HG03039 (cell line): ENCODE measurements around the gene ZNF865.
"Not testable (repeated sequence)": the region's sequence is repeated elsewhere in the genome, so short reads cannot be mapped to it uniquely, and the experiment has no call there.

Experiments
- ATAC-seq: cut with Tn5 transposase; IDR thresholded peaks from one replicate; pipeline ENCODE4 v1.9.1; 2021; ENCODE audit warnings: mild to moderate bottlenecking, moderate library complexity; ENCODE audit not compliant: unreplicated experiment

The ZNF865 gene

GRCh38 chr19:55605637-55606470 is at the start of gene ZNF865:
Gene ZNF865 (plus strand): TSS chr19:55605647. CDS start chr19:55613619, 7,972 bp downstream.
- peak; percentile 12 for ATAC-seq

- no peak for ATAC-seq
These were observed 45.8 kb upstream of the ZNF865 start for GRCh38 chr19:55559684-55560083.

GRCh38 chr19:55563261-55563690 is 42.2 kb upstream of the ZNF865 start:
- no peak for ATAC-seq

- ATAC-seq, result no peak
These were observed 38.6 kb upstream of the ZNF865 start for GRCh38 chr19:55566823-55567222.

GRCh38 chr19:55567708-55568328 is 37.6 kb upstream of the ZNF865 start:
- ATAC-seq, result no peak

- not testable (repeated sequence) for ATAC-seq
These were observed 36.0 kb upstream of the ZNF865 start for GRCh38 chr19:55569477-55569876.

DNA sequence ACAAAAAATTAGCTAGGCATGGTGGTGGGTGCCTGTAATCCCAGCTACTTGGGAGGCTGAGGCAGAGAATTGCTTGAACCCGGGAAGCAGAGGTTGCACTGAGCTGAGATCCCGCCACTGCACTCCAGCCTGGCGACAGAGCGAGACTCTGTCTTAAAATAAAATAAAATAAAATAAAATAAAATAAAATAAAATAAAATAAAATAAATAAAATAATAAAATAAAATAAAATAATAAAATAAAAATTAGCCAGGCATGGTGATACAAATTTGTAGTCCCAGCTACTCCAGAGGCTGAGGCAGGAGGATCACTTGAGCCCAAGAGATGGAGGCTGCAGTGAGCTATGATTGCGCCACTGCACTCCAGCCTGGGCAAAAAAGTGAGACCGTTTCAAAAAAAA is 31.5 kb upstream of the ZNF865 start:
- ATAC-seq, result not testable (repeated sequence)

DNA sequence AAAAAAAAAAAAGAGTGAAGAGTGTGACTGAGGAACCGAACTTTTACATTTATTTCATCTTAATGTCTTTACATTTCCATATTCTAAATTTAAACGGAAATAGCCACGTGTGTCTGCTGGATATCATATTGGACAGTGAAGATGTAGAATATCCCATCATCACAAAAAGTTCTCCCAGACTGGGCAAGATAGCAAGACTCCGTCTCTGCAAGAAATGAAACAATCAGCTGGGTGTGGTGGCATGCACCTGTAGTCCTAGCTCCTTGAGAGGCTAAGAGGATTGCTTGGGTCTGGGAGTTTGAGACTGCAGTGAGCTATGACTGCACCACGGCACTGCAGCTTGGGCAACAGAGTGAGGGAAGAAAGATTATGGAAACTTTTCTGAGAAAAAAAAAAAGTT is 28.7 kb upstream of the ZNF865 start:
- no peak for ATAC-seq

DNA sequence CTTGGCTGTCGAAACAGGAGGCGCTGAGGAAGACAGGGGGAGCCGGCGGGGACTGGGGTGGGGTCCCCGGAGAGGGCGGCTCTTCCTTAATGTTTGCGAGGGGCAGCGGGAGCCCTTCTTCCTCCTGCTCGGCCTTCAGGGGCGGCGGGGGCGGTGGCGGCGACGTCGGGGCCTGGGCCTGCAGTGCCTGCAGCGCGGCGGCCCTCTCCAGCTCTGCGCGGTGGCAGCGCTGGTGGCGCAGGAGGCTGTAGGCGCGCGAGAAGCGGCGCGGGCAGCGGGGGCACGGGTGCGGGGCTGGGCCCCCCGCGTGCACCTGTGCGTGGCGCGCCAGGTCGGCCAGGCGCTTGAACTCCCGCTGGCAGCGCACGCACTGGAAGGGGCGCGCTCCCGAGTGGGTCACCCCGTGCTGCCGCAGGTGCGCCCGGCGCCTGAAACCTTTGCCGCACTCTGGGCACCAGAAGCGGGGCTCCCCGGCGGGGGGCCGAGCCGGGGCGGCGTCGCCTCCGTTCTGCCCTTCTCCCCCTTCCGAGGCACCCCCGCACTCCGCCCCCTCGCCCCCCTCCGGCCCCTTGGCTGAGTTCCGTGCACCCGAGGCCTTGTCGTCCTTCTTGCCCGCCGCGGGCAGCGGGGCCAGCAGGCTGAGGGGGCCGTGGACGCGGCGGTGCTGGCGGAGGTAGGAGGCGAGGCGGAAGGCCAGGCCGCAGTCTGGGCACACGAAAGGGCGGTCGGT is 27.3 kb upstream of the ZNF865 start:
- ATAC-seq, result no peak

DNA sequence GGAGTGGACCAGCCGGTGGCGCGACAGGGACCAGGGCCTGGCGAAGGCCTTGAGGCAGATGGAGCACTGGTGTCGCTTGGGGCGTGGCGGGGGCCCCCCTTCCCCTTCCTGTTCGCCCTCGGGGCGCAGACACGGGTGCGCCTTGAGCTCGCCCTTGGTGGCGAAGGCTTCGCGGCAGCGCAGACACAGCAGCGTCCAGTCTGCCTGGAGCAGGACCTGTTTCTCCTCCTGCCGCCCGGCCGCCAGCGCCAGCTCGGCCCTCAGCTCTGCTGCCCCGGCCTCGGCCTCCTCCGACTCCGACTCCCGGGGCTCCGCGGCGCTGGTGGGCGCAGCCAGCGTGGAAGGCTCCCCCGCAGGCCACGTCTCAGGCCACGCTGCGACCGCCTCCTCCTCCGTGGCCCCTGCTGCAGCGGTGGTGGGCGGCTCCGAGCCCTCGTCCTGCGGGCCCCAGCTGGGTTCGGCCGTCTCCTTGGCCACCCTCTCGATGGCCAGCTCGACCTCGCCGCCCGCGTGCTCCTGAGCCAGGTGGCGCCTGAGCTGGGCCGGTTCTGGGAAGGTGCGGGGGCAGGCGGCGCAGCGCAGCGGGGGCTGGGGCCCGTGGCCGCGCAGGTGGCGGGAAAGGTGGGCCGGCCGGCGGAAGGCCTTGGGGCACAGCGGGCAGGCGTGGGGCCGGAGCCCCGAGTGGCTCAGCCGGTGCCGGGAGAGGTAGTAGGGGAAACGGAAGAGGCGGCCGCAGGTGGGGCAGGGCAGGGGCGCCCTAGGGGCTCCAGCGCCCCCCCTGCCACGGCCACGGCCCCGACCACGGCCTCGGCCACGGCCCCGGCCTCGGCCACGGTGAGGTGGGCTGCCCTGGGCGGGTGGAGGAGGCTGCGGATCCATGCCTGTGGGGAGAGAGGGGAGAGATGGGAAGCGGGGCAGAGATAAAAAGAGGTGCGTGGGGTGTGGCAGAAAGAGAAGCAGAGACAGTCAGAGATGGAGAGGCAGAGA is 26.4 kb upstream of the ZNF865 start:
- ATAC-seq, result no peak

GRCh38 chr19:55579766-55580621 is 25.5 kb upstream of the ZNF865 start:
- ATAC-seq, result no peak

DNA sequence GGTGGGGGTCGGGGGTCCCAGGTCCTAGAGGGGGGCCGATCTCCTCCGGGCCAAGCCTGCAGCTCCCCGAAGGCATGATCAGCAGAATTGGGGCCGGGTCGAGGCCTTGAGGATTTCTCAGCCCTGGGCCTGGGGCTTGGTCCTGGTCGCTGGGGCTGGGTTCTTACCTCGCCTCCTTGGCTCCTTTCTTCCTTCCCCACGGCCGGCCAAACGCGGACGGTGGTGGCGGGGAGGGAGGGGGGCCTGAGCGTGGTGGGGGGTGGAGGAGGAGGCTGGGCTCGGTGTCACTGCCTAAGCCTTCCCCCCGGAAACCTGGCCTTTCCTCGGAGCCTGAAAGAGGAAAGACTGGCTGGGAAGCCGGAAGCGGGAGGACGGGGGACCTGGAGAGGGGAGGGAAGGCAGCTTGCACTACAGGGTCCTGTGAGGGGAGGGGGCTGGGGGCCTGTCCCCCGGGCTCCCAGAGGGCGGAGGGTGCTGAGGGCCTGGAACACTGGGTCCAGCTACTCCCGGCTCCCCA is 24.8 kb upstream of the ZNF865 start, which contains the start of gene ZNF579:
Gene ZNF579, minus strand, starts transcription at position 221 of the 517 bp plus-strand sequence. CDS start 1,209 bp downstream, outside the sequence.
- ATAC-seq, result peak; percentile 49

- ATAC-seq, result no peak
These were observed 24.2 kb upstream of the ZNF865 start for GRCh38 chr19:55581145-55581822.

- ATAC-seq, result no peak
These were observed 23.6 kb upstream of the ZNF865 start for GRCh38 chr19:55581823-55582223.

DNA sequence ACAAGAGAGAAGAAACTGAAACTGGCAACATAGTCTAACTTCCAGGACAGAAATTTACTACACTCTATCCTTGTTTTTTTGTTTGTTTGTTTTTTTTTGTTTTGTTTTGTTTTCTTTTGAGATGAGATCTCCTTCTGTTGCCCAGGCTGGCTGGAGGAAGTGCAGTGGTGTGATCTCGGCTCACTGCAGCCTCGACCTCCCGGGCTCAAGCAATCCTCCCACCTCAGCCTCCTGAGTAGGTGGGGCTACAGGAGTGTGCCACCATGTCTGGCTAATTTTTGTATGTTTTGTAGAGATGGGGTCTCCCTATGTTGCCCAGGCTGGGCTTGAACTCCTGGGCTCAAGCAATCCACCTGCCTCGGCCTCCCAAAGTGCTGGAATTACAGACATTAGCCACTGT is 23.2 kb upstream of the ZNF865 start:
- not testable (repeated sequence) for ATAC-seq

- ATAC-seq, result not testable (repeated sequence)
These were observed 21.6 kb upstream of the ZNF865 start for GRCh38 chr19:55583897-55584296.

DNA sequence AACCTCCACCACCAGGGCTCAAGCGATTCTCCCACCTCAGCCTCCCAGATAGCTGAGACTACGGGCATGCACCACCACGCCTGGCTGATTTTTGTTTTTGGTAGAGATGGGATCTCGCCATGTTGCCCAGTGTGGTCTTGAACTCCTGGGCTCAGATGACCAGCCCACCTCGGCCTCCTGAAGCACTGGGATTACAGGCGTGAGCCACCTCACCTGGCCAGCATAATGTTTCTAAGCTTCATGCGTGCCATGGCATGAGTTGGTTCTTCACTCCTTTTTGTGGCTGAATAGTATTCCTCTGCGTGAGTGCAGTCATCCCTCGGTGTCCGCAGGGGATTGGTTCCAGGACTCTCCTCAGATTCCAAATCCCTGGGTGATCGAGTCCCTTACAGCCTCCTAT is 20.6 kb upstream of the ZNF865 start:
- ATAC-seq, result no peak

DNA sequence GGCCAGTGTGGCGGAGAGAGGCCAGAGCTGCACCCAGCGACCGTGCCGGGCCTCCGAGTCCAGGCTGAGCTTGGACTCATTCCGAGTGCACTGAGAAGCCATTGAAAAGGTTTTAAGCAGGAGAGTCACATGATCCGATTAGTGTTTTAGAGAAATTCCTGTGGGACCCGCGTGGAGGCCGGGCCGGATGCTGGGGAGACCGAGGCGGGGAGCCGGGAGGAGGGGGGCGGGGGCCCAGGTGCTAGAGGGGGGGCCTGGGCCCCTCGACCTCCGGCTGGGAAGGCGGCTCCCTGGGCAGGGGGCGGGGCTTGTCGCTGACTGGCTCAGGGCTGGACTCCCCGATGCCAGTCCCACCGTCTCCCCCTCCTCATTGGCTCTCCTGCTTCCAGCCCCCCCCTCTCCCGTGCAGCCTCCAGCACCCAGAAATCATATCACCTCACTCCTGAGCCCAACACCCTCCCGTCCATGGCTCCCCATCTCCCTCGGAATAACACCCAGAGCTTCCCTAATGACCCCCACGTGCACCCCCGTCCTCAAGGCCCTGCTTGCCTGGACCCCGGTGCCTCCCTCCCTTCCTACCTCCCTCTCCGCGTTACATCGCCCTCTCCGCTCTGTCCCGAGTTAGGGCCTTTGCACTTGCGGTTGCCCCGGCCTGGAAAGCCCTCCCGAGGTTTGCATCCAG is 19.6 kb upstream of the ZNF865 start:
- no peak for ATAC-seq
